Ovary (tissue), 10 donors: ENCODE data around the gene P2RY14. TPM values are rescaled to one million over a fixed set of nuclear protein-coding genes. Genes with fewer than 3 reads are reported as not detected.

Source experiments
- DNase-seq, 5 donors: peaks; one replicate each; pipeline ENCODE4 v3.0.0-alpha.2; 2019 to 2020
- H3K27ac ChIP-seq, 2 donors: fragments of 200-600 bp; one replicate each; pipeline versions ENCODE4 v1.5.1 to v1.8.0; 2019 to 2022
- H3K27me3 ChIP-seq: fragments of 200-600 bp; one replicate; pipeline ENCODE4 v1.8.0; 2022
- H3K36me3 ChIP-seq: fragments of 200-600 bp; sonication (generic); one replicate; pipeline ENCODE4 v1.5.1; 2019
- H3K4me1 ChIP-seq: one replicate; pipeline ENCODE4 v1.8.1; 2013; ENCODE audit warnings: mild to moderate bottlenecking, moderate library complexity; ENCODE audit not compliant: insufficient read depth
- H3K4me3 ChIP-seq: fragments of 200-600 bp; sonication (generic); one replicate; pipeline ENCODE4 v1.5.1; 2017
- H3K9me3 ChIP-seq, 2 donors: fragments of 200-600 bp in 1 of 2; sonication (generic) in 1 of 2; one replicate each; pipeline versions ENCODE4 v1.5.1 to v1.8.1; 2013 to 2019; ENCODE audit warnings: mild to moderate bottlenecking in 1 of 2, moderate library complexity in 1 of 2
- EP300 ChIP-seq: sonication (generic); formaldehyde crosslinking; IDR thresholded peaks from one replicate; pipeline ENCODE4 v1.6.1; 2017; ENCODE audit warnings: antibody characterized with exemption
- POLR2A ChIP-seq: fragments of 450-650 bp; IDR thresholded peaks from one replicate; pipeline ENCODE4 v1.6.1; 2017; ENCODE audit warnings: antibody characterized with exemption, mild to moderate bottlenecking, moderate library complexity
- WGBS, 3 donors: extraction: QIAGEN DNeasy Blood & Tissue Kit in 1 of 3; methylation state at CpG; one replicate each; pipeline versions ENCODE4 v1.1.5 to v1.1.7; 2013 to 2017; 5-methylcytosine and 5-hydroxymethylcytosine counted together
- intact Hi-C, 4 donors: fragments of 100-400 bp; cut with DNase I; formaldehyde crosslinking; loops; one replicate each; pipeline versions ENCODE4 v1.11.0 to v1.15.1; 2022 to 2023
- long read RNA-seq, 3 donors: library from polyadenylated mRNA in 2 of 3; unstranded in 2 of 3; transcript quantifications; one replicate each; pipeline ENCODE4 v2.0.0 and lab custom pipeline, GENCODE V29; 2021 to 2026
- polyA plus RNA-seq, 2 donors: library from polyadenylated mRNA; stranded (reverse); fragments of 200-250 nt in 1 of 2; fragments of 350-450 nt in 1 of 2; fragmentation: Illumina TruSeq in 1 of 2; extraction: RNeasy Lipid Tissue Mini Kit (QIAGEN cat#74804) in 1 of 2; gene quantifications; one replicate each; pipeline ENCODE4 v1.2.3, GENCODE V29; 2013 to 2014
- total RNA-seq, 7 donors: library from RNA; depleted of rRNA in 2 of 7; stranded (reverse); fragments of >200 nt in 2 of 7; fragmentation: NEBNext Ultra II Directional in 3 of 7; extraction: Animal tissue kit (Norgen Biotek cat#: 25700) in 3 of 7; gene quantifications; one replicate each; pipeline versions ENCODE4 v1.1.0 to v1.2.4, GENCODE V29; 2016 to 2023
- TF ChIP-seq, protein P1 (sequence below), 3 donors: fragments of 450-650 bp in 2 of 3; fragments of 200-600 bp in 1 of 3; IDR thresholded peaks; one replicate each; pipeline versions ENCODE4 v1.5.1 to v1.8.0; 2016 to 2022; ENCODE audit warnings: antibody characterized with exemption in 3 of 3, mild to moderate bottlenecking in 1 of 3
- donor health status: DM: no; HTN: no; CAD: no; lungs with moderate emphysema.
- donor health status: DM: no; HTN: no; CAD: no.
- donor health status: Bipolar disorder and iron deficiency.
- donor health status: DM: yes; HTN: yes; CAD: no.
- donor health status: DM: no; HTN: no; CAD: no.
- donor health status: DM: yes; HTN: yes; CAD: no.

P2RY14 gene
- total RNA-seq (1 to 10 TPM in 2 of 7 donors, under 1 TPM in 4, not detected in 1; 0.28 to 1.2 (median 0.70) TPM), polyA plus RNA-seq (1 to 10 TPM in 1 of 2 donors, under 1 TPM in 1; 0.54 to 2.8 TPM)
- long read RNA-seq, donor 1, partial matches to known transcripts: 0 of 4 reads
- long read RNA-seq, donor 1, other reads (novel, unspliced or antisense): 3 of 4 reads
- long read RNA-seq, donor 2: 0 reads
- long read RNA-seq, donor 3: 0 reads

- no peak within 1 kb of the TSS for H3K27ac ChIP-seq
- DNase-seq: no peak
- no peaks in the 10 kb centered on the region for H3K4me1 ChIP-seq
- TF ChIP-seq EP300 (no peak), POLR2A (no peak)
- TF ChIP-seq, protein P1, sequence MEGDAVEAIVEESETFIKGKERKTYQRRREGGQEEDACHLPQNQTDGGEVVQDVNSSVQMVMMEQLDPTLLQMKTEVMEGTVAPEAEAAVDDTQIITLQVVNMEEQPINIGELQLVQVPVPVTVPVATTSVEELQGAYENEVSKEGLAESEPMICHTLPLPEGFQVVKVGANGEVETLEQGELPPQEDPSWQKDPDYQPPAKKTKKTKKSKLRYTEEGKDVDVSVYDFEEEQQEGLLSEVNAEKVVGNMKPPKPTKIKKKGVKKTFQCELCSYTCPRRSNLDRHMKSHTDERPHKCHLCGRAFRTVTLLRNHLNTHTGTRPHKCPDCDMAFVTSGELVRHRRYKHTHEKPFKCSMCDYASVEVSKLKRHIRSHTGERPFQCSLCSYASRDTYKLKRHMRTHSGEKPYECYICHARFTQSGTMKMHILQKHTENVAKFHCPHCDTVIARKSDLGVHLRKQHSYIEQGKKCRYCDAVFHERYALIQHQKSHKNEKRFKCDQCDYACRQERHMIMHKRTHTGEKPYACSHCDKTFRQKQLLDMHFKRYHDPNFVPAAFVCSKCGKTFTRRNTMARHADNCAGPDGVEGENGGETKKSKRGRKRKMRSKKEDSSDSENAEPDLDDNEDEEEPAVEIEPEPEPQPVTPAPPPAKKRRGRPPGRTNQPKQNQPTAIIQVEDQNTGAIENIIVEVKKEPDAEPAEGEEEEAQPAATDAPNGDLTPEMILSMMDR (IDR thresholded peaks at IDR 0.05): no peak
- H3K4me3 ChIP-seq: no peak within 1 kb of the TSS
- WGBS, 3 donors: 62 to 68% (median 64%) methylated on average over 4 of the region's 4 CpGs
- intact Hi-C loops: no loop called here
- H3K27me3 ChIP-seq: no peaks in the 10 kb centered on the region
- no peaks in the 10 kb centered on the region for H3K9me3 ChIP-seq
- H3K36me3 ChIP-seq: no peaks in the 10 kb centered on the region
These were observed at the start of gene P2RY14 for GRCh38 chr3:151278230-151278629. Gene P2RY14 (minus strand): TSS chr3:151278542. CDS start chr3:151214316, 64,226 bp downstream.

- no peak overlapping the region for H3K4me3 ChIP-seq
- no peak overlapping the region for H3K27ac ChIP-seq
- TF ChIP-seq EP300: no peak
- 8 to 17% (median 12%) methylated on average over 3 of the region's 3 CpGs for WGBS, 3 donors
- H3K27me3 ChIP-seq: no peaks in the 10 kb centered on the region
- H3K9me3 ChIP-seq: no peaks in the 10 kb centered on the region
- intact Hi-C loops: no loop called here
- no peaks in the 10 kb centered on the region for H3K36me3 ChIP-seq
- no peak for DNase-seq
- H3K4me1 ChIP-seq: no peaks in the 10 kb centered on the region
These were observed 49.3 kb upstream of the P2RY14 start for GRCh38 chr3:151327571-151328198.

- Histone ChIP-seq H3K4me3 (no peak overlapping the region), H3K36me3 (no peaks in the 10 kb centered on the region), H3K27ac (no peak overlapping the region), H3K9me3 (no peaks in the 10 kb centered on the region), H3K27me3 (no peaks in the 10 kb centered on the region), H3K4me1 (no peaks in the 10 kb centered on the region)
- DNase-seq: no peak
- TF ChIP-seq POLR2A (no peak), EP300 (no peak)
- TF ChIP-seq, protein P1 (IDR thresholded peaks at IDR 0.05): no peak
- intact Hi-C loops: no loop called here
- 92 to 96% (median 94%) methylated on average over 1 of the region's 1 CpG for WGBS, 3 donors
These were observed 44.2 kb upstream of the P2RY14 start for GRCh38 chr3:151322511-151322910.

DNA sequence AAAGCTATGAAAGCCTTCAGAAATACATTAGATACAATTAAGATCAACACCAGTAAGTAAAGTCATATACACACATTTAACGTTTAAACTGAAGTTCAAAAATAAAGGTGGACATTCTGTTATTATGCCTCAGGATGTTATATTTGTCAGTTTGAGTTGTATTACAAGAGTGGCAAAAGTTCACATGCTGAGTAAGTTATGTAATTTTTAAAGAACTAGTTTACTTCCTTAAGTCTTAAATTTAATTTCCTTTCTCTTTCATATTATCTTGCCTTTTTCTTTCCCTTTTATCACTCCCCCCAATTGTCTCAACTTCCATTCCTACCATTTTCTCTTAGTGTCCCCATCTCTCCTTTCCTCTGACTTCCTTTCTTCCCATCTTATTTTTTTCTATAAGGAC lies 43.2 kb upstream of the P2RY14 start:
- H3K9me3 ChIP-seq: no peaks in the 10 kb centered on the region
- no peaks in the 10 kb centered on the region for H3K36me3 ChIP-seq
- H3K4me3 ChIP-seq: no peak overlapping the region
- no peaks in the 10 kb centered on the region for H3K4me1 ChIP-seq
- H3K27ac ChIP-seq: no peak overlapping the region
- DNase-seq: no peak
- intact Hi-C loops: no loop called here
- 72 to 80% (median 74%) methylated on average over 1 of the region's 1 CpG for WGBS, 3 donors
- no peaks in the 10 kb centered on the region for H3K27me3 ChIP-seq
- TF ChIP-seq, protein P1 (IDR thresholded peaks at IDR 0.05): no peak
- TF ChIP-seq EP300: no peak
- no peak for TF ChIP-seq POLR2A

DNA sequence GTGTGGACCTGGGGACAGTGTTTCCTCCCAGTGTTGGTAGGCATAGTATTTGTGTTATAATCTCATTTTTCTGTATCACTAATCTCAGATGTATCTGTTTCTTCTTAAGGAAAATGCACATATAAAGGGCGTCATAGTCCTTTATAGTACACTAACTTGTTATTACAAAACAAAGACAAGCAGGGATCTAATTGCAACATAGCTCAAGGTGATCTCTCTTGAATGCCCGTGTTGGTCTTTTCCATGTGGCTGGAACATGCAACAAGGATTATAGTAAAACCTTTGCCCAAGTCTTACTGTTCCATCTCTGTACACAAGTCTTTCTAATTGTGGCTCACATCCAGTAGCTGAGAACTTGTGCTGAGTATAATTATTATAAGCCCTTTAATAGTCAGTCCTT lies 41.8 kb upstream of the P2RY14 start:
- no peak for DNase-seq
- Histone ChIP-seq H3K36me3 (no peaks in the 10 kb centered on the region), H3K4me1 (no peaks in the 10 kb centered on the region), H3K27ac (no peak overlapping the region), H3K9me3 (no peaks in the 10 kb centered on the region), H3K27me3 (no peaks in the 10 kb centered on the region), H3K4me3 (no peak overlapping the region)
- TF ChIP-seq EP300 (no peak), POLR2A (no peak)
- TF ChIP-seq, protein P1 (IDR thresholded peaks at IDR 0.05): no peak
- 71 to 87% (median 80%) methylated on average over 2 of the region's 2 CpGs for WGBS, 3 donors
- intact Hi-C loops: no loop called here
